ENCODE measurements around the gene PTPN14.

- no peak for TF ChIP-seq EP300 (conservative IDR thresholded peaks at IDR 0.05; ENCODE audit: poor library complexity, severe bottlenecking)
- no peak for TF ChIP-seq EZH2 (IDR thresholded peaks at IDR 0.05; ENCODE audit: borderline replicate concordance, insufficient read depth, low read length, poor library complexity, severe bottlenecking)
- no peak for TF ChIP-seq CTCF (IDR thresholded peaks at IDR 0.05; ENCODE audit: poor library complexity, severe bottlenecking)
- TF ChIP-seq POLR2AphosphoS5 (IDR thresholded peaks at IDR 0.05): no peak
- no peak for TF ChIP-seq MXI1 (conservative IDR thresholded peaks at IDR 0.05; ENCODE audit: poor library complexity, severe bottlenecking)
- no peak for TF ChIP-seq REST (IDR thresholded peaks at IDR 0.05; ENCODE audit: borderline replicate concordance)
- no peak for TF ChIP-seq SMC3 (conservative IDR thresholded peaks at IDR 0.05; ENCODE audit: poor library complexity)
- no peak for TF ChIP-seq RAD21 (conservative IDR thresholded peaks at IDR 0.05)
- no peak for TF ChIP-seq TAF1 (IDR thresholded peaks at IDR 0.05; ENCODE audit: low read depth)
Observed at GRCh38 chr1:214402613-214403083, 148.8 kb downstream of the PTPN14 start.

All from neural cell (in vitro differentiated cells).